Dermis blood vessel endothelial cell (primary cell): ENCODE data around the gene POLRMT. TPM values are rescaled to one million over a fixed set of nuclear protein-coding genes. Genes with fewer than 3 reads are reported as not detected.

Source experiments
- DNase-seq: peaks from one replicate; pipeline ENCODE4 v3.0.0; 2010
- total RNA-seq: library from RNA; depleted of rRNA; stranded (reverse); fragments of >200 nt; gene quantifications from 2 replicates; pipeline ENCODE4 v1.2.3, GENCODE V29; 2014

The POLRMT gene
- total RNA-seq, 1 donor from 2014 or later, result 29.1 TPM

DNA sequence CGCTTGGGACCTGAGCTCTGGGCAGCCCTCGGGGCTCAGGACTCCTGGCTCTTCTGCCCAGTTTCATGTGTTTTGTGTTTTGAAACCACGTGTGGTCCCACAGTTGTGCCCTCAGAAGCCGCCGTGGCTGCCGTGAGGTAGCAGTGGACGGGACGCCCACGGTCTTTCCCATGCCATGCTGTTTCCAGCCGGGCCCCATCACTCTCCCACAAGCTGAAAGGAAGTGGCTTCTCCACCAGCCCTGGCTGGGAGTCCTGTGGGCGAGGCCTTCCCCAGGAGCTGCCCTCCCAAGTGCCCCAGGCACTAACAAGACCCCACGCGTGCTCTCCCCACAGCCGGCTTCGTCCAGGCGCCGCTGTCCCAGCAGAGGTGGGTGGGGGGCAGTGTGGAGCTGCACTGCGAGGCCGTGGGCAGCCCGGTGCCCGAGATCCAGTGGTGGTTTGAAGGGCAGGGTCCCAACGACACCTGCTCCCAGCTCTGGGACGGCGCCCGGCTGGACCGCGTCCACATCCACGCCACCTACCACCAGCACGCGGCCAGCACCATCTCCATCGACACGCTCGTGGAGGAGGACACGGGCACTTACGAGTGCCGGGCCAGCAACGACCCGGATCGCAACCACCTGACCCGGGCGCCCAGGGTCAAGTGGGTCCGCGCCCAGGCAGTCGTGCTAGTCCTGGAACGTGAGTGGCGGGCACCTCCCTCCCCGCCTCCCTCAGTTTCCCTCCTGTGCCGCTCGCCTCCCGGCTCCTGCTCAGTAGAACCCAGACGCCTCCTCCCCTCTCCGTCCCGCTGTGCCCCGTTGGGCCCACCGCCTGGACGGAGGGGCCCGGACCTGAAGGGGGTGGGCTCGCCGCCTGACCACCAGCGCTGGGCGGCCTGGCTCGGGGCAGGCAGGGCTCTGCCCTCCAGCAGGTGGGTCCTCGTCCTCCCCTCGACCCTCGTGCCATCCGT, 55.6 kb downstream of the POLRMT start:
- DNase-seq, result no peak

DNA sequence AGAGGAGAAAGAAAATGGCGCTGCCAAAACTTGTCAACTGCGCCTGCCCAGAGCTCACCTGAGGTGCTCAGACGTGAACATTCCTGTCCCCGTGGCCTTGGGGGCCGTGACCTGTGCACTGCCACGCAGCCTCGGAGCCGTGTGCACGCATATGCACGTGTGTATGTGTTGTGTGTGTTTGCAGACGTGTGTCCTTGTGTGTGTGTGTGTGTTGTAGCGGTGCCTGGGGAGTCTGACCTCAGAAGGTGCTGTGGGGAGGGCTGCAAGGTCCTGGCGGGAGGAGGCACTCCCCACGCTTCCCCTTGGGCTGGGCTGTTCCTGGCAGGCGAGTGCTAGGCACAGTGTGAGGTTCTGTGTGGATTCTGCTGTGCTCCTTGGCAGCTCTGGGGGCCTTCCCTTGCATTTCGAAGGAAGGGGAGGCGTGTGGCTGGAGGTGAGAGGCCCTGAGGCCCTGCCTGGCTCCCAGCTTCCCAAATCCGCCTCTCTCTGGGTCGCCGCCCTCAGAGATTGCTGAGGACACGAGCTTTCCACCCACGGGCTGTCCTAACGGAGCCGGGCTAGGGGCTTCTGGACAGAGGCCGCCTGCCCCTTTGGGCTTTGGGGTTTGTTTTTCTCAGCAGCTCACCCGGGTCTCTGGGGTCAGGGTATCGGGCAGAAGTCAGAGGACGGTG, 56.4 kb downstream of the POLRMT start:
- DNase-seq, result no peak

DNA sequence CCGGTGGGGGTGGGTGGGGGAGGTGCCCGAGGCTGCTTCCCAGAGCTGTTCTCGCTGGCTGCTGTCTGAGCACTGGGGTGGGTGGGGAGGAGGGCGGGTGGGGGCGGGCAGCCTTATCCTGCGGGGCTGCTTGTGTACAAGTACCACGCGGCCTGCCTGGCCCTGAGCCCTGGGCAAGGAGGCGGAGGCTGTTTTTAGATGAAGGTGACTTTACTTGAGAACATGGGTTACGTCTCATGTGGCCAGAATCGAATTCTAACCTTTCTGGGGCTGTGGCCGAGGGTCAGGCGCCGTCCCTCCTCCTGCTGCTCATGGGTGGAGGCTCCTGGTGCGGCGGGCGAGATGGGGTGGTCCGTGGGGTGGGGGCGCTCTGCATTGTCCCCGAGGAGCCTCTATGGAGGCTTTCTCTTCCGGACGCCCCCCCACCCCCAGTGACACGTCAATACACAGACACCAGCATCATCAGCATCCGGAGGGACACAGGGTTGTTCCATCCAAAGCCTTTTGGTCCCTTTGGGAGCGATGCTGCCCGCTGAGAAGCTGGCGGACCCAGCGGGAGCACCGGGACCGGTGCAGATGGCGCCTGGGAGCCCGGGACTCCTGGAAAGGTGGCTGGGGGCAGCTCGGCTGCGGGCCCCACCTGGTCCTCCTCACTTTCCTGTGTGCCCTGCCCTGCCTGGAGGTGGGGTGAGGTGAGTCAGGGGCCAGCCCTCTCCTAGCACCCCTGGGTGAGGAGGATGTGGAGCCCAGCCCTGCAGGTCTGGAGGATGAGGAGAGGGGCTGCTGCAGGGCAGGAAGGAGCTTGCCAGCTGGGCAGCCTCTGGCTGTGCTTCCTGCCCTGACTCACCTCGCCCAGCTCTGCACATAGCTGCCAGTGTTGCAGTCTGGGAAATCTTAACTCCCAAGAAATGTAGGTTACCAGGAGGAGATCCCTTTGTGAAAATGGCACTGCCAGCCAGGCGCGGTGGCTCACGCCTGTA, 57.5 kb downstream of the POLRMT start:
- peak; percentile 77 for DNase-seq

DNA sequence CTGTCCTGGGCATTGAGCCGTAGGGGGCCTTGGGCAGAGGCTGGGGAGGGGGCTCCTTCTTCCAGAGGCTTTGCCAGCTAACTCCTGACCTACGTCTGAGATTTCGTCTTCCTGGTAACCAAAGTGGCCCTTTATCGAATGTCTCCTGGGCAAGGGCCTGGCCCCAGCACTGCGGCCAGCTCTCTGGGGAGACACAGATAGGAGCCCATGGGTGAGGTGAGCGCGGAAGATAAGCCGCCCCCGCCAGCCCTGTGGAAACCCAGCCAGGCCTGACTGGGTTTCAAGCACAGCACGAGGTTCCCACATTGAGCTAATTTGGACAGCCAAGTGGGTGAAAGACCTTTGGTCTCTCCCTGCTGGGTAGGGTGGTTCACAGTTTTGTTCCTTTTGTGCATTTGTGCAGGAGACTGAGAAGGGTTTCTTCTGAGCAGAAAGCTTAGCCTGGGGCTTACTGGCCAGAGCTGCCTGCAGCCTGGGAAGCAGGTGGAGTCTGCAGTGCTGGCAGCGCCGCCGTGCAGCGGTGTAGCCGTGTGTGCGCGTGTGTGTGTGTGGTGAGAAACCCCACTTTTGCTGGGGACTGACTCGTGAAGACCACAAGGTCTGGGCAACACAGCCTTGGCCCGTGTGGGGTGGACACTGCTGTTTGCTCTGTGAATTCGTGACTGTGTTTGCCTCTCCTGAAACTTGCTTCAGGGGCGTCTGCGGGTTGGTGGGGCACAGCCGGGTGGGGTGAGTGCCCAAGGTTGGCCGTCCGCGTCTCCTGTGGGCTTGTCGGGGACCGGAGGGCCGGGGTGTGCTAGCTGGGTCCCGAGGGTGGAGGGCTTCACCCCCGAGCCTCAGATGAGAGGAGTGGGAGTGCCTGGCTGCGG, 58.4 kb downstream of the POLRMT start:
- DNase-seq, result peak; percentile 41

DNA sequence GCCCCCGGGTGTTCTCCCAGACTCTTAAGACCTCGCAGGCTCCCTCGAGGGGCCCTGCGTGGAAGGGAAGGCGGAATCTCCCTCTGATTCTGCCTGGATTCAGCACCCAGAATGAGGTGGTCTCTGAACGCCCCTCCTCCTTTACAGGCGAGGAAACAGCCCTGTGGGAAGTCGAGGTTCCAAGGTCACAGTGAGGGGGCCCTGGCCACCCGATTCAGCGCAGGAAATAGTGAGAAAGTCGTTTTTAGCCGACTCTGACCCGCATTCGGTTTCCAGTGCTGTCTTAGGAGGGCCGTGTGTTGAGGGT, 59.9 kb downstream of the POLRMT start:
- DNase-seq, result no peak

DNA sequence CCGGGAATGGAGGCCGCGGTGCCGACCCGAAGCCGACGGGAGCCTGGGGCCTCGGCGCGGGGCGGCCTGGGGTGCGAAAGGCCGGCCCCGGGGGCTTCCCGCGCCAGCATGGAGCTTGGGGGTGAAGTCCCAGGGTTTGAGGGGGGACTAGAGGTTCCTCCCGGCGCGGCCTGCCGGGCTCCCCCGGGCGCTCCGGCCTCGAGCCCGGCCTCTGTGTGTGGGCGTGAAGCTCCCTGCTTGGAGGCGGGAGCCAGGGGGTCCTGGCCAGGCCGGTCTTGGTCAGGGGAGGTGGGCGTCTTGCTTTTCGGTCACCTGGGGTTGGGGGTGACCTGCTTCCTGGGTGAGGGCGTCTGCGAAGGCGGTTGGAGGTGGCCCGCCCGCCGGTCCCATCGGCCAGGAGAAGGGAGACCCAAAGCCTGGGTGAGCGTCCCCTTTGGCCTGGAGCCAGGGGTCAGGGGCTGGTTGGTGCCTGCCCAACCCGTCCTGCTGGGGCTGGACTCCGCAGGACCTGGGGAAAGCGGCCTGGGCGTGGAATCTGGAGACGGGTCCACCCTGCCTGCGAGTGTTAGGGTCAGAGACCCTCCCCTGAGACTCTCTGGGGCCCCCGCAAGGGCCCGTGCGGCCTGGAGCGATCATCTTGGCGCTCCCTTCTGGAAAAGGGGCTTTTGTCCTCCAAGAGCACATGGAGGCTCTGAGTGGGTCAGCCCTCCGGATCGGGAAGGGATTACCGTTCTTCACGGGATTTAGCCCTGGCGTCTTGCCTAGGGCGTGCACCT, 60.4 kb downstream of the POLRMT start:
- DNase-seq, result peak; percentile 73

DNA sequence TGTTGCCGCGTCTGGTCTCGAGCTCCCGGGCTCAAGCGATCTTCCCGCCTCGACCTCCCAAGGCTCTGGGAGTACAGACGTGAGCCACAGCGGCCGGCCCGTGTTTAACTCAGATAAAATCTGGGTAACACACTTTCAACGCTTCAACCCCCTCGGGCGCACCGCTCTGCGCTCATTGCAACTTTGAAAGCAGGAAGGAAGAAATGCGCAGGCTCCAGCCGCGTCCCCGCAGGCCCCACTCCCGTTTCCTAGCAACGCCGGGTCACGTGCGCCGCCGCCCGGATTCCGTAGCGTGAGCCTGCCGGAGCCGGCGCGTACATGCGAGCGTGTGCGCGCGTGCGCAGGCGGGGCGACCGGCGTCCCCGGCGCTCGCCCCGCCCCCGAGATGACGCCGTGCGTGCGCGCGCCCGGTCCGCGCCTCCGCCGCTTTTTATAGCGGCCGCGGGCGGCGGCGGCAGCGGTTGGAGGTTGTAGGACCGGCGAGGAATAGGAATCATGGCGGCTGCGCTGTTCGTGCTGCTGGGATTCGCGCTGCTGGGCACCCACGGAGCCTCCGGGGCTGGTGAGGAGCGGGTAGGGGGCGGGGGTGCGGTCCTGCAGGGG, 61.1 kb downstream of the POLRMT start, which contains the start of gene BSG:
Gene BSG, plus strand, starts transcription at position 457 of the 603 bp plus-strand sequence. Its CDS starts 39 bp downstream, at position 496.
- DNase-seq, result peak; percentile 99

DNA sequence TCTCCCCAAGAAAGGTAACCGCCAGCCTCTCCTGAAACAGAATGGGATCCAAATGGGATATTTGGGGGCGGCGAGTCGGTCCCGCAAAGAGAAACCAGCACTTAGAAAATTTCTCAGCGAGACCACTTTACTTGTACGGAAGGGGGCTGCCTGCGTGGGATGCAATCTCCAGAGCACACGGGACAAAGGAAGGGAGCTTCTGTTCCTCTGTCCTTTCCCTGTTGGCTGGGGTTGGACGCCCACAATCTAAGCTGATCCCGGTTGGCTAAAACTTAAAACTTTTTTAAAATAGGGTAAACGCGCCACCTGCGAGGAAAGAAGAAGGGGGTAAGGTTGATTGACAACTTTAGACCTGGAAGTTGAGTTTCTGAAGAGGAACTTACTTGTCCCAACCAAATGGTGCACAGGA, 61.8 kb downstream of the POLRMT start:
- peak; percentile 55 for DNase-seq

DNA sequence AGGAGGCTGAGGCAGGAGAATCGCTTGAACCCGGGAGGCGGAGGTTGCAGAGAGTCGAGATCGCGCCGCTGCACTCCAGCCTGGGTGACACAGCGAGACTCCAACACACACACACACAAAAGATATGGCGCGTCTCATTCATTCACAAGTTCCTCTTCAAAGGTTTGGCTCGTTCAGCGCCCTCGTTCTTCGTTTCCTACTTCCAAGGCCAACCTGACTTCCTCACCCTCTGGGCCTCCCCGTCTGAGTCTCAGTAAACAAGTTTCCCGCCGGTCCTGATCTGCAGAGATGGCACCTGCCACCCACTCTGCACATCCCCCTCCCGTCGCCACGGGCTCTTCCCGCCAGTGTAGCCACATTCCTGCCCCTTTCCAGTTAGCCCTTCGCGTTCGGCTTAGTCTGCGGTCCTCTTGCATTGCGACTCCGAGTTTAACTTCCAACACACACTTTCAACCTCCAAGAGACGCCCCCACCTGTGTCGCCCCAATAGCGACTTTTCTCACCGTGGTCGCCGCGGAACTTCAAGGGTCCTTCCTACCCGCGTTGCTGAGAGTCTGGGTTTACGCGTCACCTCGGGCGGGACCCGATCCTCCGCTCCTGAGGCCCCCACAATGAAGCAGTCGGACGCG, 62.3 kb downstream of the POLRMT start:
- DNase-seq, result peak; percentile 61

DNA sequence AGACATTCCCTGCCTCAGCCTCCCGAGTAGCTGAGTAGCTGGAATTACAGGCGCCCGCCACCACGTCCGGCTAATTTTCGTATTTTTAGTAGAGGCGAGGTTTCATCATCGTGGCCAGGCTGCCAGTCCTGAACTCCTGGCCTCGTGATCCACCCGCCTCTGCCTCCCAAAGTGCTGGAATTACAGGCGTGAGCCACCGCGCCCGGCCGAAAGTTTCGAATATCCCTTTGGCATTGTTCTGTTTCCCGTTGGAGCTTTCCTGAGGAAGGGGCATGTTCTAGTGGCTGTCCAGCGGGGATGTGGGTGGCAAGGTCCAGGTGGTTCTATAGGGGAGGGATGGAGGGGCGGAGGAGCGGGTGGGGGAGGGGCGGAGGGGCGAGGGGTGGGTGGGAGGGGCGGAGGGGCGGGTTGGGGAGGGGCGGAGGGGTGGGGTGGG, 63.1 kb downstream of the POLRMT start:
- DNase-seq, result peak; percentile 60

DNA sequence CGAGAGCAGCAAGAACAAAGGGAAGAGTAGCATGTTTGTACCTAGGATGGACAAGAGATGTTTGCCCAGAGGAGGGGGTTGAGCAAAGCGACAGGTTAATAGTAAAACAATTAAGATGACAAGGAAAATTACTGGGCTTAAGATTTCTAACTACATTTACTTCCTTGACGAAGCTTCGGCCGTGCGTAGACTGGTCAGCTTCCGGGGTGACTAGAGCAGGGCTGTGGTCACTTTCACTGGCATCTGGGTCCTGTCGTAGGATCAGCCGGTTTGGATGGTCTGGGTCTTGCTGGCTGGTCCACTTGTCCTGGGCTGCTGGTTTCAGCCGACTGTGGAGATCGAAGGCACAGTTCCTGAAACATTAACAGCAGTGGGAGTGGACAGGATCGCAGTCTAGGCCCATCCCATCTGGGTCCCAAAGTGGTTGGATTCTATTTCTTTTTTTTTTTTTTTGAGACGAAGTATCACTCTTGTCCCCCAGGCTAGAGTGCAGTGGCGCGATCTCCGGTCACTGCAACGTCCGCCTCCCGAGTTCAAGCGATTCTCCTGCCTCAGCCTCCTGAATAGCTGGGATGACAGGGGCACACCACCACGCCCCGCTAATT, 65.9 kb downstream of the POLRMT start:
- DNase-seq, result no peak

Other genes starting within 250 kb of the POLRMT start
- 1.9 and 5.9 TPM in 2 replicates for gene C2CD4C, start 224.4 kb downstream of the POLRMT start, total RNA-seq
- gene SHC2, start 172.5 kb downstream of the POLRMT start, total RNA-seq, result 8.3 and 11.3 TPM in 2 replicates
- gene MADCAM1, start 137.1 kb downstream of the POLRMT start, total RNA-seq, result 0.09 and 0.34 TPM in 2 replicates
- 35.6 and 74.0 TPM in 2 replicates for gene TPGS1, start 126.0 kb downstream of the POLRMT start, total RNA-seq
- gene CDC34, start 101.8 kb downstream of the POLRMT start, total RNA-seq, result 111 and 112 TPM in 2 replicates
- not detected in 2 replicates for gene GZMM, start 89.5 kb downstream of the POLRMT start, total RNA-seq
- gene BSG, start 60.9 kb downstream of the POLRMT start, total RNA-seq, result 356 and 480 TPM in 2 replicates
- gene HCN2, start 43.7 kb downstream of the POLRMT start, total RNA-seq, result 0.34 and 0.70 TPM in 2 replicates
- not detected in 2 replicates for gene FGF22, start 6.3 kb upstream of the POLRMT start, total RNA-seq
- gene RNF126, start 29.7 kb upstream of the POLRMT start, total RNA-seq, result 25.0 and 38.8 TPM in 2 replicates
- 7.1 and 8.8 TPM in 2 replicates for gene FSTL3, start 42.9 kb upstream of the POLRMT start, total RNA-seq
- gene PRSS57, start 61.9 kb upstream of the POLRMT start, total RNA-seq, result not detected in 2 replicates
- 56.3 and 109 TPM in 2 replicates for gene PALM, start 75.4 kb upstream of the POLRMT start, total RNA-seq
- 0.05 TPM in 1 of 2 replicates, not detected in the other for gene MISP, start 117.6 kb upstream of the POLRMT start, total RNA-seq
- gene PTBP1, start 163.9 kb upstream of the POLRMT start, total RNA-seq, result 123 and 212 TPM in 2 replicates
- gene PLPPR3, start 188.4 kb upstream of the POLRMT start, total RNA-seq, result under 0.01 TPM in 1 of 2 replicates, not detected in the other
- not detected in 2 replicates for gene AZU1, start 194.3 kb upstream of the POLRMT start, total RNA-seq
- not detected in 2 replicates for gene PRTN3, start 207.5 kb upstream of the POLRMT start, total RNA-seq
- gene ELANE, start 218.8 kb upstream of the POLRMT start, total RNA-seq, result not detected in 2 replicates
- 2.5 TPM in 1 of 2 replicates, not detected in the other for gene CFD, start 226.1 kb upstream of the POLRMT start, total RNA-seq